ENCODE results near the gene CAPS2. TPM values are rescaled to one million over a fixed set of nuclear protein-coding genes. Genes with fewer than 3 reads are reported as not detected.
"Not testable (repeated sequence)": the region's sequence is repeated elsewhere in the genome, so short reads cannot be mapped to it uniquely, and the experiment has no call there.

CAPS2 gene
- polyA plus RNA-seq (2013, experiment 1 of 2; ENCODE audit: insufficient read length): 0.48 TPM
- 0.93 TPM for polyA plus RNA-seq (2013, experiment 2 of 2; ENCODE audit: insufficient read length)

DNA sequence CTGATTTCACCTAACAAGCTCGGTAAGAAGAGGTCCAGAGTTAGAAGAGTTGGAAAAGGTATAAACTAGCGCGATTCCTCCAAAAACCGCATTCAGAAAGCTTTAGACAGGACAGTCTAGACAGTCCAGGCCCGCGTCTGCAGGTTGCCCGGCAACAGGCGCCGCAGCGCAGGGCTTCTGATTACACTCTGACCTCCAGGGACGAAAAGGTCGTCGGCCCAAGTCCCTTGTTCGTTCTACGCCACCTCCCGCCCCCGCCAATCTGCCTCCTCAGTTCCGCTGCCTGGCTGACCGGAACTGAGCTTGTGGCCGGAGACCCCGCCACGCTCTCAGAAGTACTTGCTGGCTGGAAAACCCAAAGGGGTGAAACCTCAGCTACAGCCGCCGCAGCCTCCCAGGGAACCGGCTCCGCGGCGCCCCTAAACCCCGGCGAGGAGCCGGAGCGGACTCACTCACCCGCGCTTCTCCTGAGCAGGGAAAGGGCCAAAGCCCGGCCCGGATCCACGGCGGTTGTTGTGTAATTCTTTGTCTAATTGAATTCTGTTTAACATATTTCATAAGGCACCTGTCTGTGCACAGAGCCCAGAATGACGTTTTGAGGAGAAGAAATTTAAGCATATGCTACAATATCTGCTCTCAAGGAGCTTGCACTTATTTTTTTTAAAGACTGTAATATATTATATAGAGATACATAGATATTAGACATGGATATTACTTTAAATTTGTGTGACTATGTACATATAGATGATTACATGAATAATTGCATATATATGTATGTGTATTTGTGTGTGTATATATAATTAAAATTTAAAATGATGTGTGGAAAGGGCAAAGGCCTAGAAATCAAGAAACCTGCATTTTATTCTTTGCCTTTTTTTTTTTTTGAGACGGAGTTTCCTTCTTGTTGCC, at the start of gene CAPS2:
CAPS2 (minus strand) TSS at position 407 of the 909 bp plus-strand sequence. CDS start 3,826 bp downstream, outside the sequence.
- DNase-seq: peak; percentile 87

- DNase-seq: no peak
Observed at GRCh38 chr12:75378354-75378753, 48.2 kb upstream of the CAPS2 start.

- no peak for DNase-seq
Observed at GRCh38 chr12:75374971-75375370, 44.8 kb upstream of the CAPS2 start.

- peak; percentile 15 for DNase-seq
Observed at GRCh38 chr12:75366629-75367028, 36.5 kb upstream of the CAPS2 start.

GRCh38 chr12:75364919-75365318, 34.8 kb upstream of the CAPS2 start:
- no peak for DNase-seq

DNA sequence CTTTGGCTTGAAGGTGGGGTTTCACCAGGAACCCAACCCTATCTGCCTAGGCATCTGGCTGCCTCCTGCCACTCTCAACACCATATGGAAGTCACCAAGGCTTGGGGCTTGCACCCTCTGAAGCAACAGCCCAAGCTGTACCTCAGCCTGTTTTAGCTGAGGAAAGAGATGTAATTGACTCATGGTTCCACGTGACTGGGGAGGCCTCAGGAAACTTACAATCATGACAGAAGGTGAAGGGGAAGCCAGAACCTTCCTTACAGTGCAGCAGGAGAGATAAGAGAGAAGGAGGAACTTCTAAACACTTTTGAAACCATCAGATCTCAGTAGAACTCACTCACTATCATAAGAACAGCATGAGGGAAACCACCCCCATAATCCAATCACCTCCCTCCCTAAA, 31.3 kb upstream of the CAPS2 start:
- DNase-seq: no peak

DNA sequence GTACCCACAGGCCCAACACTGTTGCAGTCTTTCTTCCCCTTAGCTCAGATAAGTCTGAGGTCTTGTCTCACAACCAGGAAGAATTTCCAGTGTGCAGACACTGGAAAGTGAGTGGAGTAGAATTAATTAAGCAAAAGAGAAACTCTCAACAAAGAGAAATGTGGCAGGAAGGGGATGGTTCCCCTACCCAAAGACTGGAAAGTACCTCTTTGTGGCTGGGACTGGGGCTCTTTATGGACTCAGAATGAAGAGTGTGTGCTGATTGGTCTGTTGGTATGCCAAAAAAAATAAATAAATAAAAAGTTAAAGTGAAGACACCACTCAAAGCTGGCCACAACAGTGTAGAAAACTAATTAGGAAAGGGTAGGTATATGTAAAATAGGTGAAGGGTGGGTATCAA, 30.8 kb upstream of the CAPS2 start:
- no peak for DNase-seq

- no peak for DNase-seq
Observed at GRCh38 chr12:75354011-75354410, 23.9 kb upstream of the CAPS2 start.

DNA sequence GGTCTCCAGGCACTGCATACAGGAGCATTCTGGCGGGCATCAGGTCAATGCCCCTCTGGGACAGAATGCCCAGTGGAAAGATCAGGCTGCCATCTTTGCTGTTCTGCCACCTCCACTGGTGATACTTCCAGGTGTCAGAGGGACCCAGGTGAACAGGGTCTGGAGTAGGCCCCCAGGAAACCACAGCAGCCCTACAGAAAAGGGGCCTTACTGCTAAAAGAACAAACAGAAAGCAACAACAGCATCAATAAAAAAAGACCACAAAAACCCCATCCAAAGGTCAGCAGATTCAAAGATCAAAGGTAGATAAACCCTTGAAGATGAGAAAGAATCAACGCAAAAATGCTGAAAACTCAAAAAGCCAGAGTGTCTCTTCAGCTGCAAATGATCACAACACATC, 20.3 kb upstream of the CAPS2 start:
- no peak for DNase-seq

DNA sequence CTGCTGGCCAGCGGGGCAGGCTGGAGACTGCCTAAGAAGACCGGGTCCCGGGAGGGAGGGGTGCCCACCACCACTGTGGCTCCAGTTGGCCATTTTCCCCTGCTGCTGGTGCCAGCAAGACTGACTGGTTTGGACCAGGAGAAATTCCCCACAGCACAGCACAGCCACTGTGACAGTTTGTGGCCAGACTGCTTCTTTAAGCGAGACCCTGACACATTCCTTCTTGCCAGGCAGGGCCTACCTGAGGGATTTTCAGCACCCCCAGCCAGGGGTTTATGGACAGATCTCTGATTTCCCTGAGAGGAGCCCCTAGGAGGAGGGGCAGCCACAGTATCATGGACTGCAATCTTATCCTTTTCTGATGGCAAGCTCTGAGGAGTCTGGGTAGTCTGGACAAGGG, 19.8 kb upstream of the CAPS2 start:
- no peak for DNase-seq

DNA sequence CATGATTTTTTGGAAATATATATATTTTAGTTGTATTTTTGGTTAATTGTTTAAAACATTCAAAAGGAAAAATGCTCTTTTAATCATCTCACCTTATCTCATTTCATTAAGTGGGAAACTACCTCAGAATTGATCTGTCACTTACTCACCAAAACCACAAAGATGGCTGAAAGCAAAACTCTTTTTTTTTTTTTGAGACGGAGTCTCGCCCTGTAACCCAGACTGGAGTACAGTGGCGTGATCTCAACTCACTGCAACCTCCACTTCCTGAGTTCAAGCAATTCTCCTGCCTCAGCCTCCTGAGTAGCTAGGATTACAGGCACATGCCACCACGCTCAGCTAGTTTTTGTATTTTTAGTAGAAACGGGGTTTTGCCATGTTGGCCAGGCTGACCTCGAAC, 16.1 kb upstream of the CAPS2 start:
- DNase-seq: not testable (repeated sequence)

GRCh38 chr12:75345531-75345930, 15.4 kb upstream of the CAPS2 start:
- DNase-seq: no peak

- peak; percentile 10 for DNase-seq
Observed at GRCh38 chr12:75341873-75342272, 11.7 kb upstream of the CAPS2 start.

- no peak for DNase-seq
Observed at GRCh38 chr12:75337905-75338304, 7.8 kb upstream of the CAPS2 start.

DNA sequence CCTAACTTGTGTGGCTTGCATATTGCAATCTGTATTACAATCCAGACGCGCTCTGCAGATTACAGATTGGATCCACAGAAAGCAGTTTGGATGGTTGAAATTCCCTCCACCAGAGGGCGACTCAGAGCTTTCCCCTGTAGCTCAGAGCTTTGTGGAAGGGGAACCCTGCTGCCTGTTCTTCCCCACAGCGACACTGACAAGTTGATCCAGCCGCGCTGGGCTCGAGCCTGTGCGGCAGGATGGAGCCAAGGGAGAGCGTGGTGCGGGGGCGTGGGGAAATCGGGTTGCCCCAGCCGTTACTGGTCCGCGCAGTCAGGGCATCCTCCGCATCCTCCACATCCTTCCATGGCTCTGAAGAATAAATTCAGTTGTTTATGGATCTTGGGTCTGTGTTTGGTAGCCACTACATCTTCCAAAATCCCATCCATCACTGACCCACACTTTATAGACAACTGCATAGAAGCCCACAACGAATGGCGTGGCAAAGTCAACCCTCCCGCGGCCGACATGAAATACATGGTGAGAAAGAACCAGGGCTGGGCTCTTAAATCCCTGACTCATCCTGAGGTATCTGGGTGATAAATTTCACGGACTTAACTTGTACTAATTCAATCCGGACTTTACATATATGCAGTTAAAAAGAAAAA, 4.4 kb upstream of the CAPS2 start, which contains the start of gene GLIPR1L1:
GLIPR1L1 (plus strand) TSS at position 287 of the 647 bp plus-strand sequence; CDS start at position 346, 59 bp downstream.
- peak; percentile 90 for DNase-seq

- no peak for DNase-seq
Observed at GRCh38 chr12:75327642-75328041, 2.5 kb downstream of the CAPS2 start.

GRCh38 chr12:75323663-75324062, 6.5 kb downstream of the CAPS2 start:
- no peak for DNase-seq

DNA sequence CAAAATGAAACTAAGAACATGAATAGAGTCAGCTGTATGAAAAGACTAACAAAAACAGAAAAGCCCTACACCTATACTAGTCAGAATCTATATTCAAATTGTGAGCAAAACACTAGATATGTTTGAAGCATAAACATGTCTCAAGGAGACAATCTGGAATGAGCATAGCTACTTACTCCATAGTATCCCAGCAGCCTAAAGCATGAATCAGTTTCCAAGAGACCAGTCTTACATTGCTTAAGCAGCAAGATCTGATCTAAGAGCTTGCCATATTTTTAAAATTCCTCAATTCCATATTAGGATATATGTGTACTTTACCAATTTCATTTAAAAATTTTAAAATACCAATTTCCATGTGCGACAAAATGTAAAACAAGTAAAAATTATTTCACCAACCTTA, 7.7 kb downstream of the CAPS2 start:
- peak; percentile 63 for DNase-seq

- DNase-seq: no peak
Observed at GRCh38 chr12:75317784-75318183, 12.3 kb downstream of the CAPS2 start.

- DNase-seq: peak; percentile 86
Observed at GRCh38 chr12:75315518-75315917, 14.6 kb downstream of the CAPS2 start.

DNA sequence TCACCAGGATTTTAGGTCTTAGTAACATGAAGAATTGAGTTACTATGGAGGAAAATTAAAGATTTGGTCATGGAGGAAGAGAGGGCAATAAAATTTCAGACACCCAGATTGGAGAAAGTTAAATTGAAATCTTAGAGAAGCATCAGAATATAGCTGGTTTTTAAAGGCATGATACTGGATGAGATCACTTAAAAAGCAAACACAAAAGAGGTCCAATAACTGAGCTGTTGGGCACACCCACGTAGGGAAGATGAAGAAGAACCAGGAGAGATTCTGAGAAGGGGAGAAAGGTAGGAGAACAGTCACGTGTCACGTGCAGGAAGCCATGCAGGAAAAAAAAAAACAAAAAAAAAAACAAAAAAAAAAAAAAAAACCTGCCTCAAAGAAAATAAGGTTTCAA, 18.8 kb downstream of the CAPS2 start:
- no peak for DNase-seq

- no peak for DNase-seq
Observed at GRCh38 chr12:75308279-75308678, 21.8 kb downstream of the CAPS2 start.
